Occipital lobe (tissue), 2 donors: ENCODE results near the gene WDR59. TPM values are rescaled to one million over a fixed set of nuclear protein-coding genes. Genes with fewer than 3 reads are reported as not detected.
"Not testable (repeated sequence)": the region's sequence is repeated elsewhere in the genome, so short reads cannot be mapped to it uniquely, and the experiment has no call there.

ENCODE experiments used
- DNase-seq: peaks from one replicate; lab custom pipeline; 2025; lab: John Stamatoyannopoulos, UW
- total RNA-seq: library from RNA; depleted of rRNA; stranded (reverse); fragments of >200 nt; gene quantifications from one replicate; pipeline ENCODE4 v1.2.3, GENCODE V29; 2014

Gene WDR59
- total RNA-seq, 1 donor from 2014 or later, result 18.7 TPM

GRCh38 chr16:74982256-74982655, 2.7 kb downstream of the WDR59 start:
- no peak for DNase-seq

DNA sequence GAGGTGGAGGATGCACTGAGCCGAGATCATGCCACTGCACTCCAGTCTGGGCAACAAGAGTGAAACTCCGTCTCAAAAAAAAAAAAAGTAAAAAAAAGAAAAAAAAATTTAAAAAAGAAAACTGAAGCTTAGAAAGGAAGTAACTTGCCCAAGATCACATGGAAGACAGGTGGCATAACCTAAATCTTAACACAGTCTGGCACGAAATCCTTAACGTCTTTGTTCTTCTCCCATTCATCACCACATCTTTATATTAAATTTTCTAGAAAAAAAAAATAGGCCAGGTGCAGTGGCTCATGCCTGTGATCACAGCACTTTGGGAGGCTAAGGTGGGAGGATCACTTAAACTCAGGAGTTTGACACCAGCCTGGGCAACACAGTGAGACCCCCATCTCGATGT, 9.3 kb downstream of the WDR59 start:
- DNase-seq, result no peak

DNA sequence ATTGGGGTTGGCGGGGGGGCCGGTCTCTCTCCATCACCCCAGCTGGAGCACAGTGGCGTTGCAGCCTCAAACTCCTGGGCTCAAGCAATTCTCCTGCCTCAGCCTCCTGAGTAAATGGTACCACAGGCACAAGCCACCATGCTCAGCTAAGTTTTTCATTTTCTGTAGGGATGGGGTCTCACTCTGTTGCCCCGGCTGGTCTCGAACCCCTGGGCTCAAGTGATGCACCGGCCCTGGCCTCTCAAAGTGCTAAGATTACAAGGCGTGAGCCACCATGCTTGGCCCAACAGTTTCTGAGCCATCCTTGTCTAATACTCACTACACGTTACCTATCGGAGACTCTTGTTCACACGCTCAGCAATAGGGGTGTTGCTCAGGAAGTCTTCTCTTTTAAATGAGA, 11.6 kb downstream of the WDR59 start:
- no peak for DNase-seq

- no peak for DNase-seq
Measured at GRCh38 chr16:74954763-74955162, 30.2 kb downstream of the WDR59 start.

DNA sequence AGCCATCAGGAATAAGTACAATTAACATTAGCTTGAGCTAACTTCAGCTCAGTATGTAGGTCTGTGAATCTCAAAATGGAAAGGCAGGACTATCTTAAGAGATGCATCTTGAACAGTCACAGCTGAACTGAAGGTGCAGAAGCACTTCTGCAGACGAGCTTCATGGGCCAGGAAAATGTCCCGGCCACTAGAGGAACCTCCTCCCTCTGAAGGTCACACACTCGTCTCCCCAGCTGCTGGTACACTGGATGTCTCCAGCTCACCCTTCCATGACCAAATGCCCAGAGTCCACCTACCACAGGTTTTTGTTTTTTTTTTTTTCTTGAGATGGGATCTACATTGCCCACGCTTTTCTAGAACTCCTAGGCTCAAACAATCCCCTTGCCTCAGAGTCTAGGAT, 33.2 kb downstream of the WDR59 start:
- no peak for DNase-seq

DNA sequence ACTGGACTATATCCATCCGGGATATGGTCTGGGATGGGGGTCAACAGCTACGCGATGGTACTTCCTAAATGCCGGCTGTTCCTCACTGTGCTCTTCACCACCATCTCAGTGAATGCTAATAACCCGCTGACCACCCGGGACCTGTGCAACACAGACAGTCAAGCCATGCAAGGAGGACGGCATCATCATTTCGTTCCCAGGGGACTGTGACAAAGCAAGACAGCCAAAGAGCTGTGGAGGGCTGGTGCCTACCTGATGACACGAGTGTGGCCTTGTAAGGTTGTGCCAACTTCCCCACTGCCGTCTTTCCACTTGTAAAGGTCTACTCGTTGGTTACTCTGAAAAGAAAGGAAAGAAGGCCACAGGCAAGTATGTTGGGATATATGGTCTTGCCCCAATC, 33.7 kb downstream of the WDR59 start:
- DNase-seq, result no peak

GRCh38 chr16:74950511-74950910, 34.4 kb downstream of the WDR59 start:
- no peak for DNase-seq

DNA sequence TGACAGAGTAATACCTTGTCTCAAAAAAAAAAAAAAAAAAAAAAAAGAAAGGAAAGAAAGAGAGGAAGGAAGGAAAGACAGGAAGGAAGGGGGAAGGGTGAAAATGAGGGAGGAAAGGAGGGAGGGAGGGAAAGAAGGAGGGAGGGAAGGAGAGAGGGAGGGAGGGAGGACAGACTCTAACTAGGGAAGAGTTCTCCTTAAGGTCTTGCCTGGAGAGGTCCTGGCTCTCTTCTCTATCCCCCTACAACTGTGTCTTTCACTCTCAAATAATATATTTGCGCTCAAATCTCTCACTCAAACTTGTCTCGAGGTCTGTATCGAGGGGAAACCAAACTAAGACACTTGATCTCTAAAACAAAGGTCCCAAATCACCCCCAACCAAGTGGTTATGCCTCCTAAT, 35.6 kb downstream of the WDR59 start:
- DNase-seq, result no peak

GRCh38 chr16:74944466-74944865, 40.5 kb downstream of the WDR59 start:
- no peak for DNase-seq

GRCh38 chr16:74942977-74943918, 41.7 kb downstream of the WDR59 start:
- no peak for DNase-seq

- no peak for DNase-seq
Measured at GRCh38 chr16:74942566-74942965, 42.4 kb downstream of the WDR59 start.

DNA sequence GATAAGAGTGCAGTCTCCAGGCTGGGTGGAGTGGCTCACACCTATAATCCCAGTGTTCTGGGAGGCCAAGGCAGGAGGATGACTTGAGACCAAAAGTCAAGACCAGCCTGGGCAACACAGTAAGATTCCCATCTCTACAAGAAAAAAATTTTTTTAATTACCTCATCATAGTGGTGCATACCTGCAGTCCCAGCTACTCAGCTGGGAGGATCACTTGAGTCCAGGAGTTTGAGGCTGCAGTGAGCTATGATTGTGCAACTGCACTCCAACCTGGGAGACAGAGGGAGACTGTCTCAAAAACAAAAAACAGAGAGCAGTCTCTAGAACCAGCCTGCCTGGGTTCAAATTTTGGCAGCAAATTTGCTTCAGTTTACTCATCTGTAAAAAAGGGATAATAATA, 45.2 kb downstream of the WDR59 start:
- DNase-seq, result no peak

DNA sequence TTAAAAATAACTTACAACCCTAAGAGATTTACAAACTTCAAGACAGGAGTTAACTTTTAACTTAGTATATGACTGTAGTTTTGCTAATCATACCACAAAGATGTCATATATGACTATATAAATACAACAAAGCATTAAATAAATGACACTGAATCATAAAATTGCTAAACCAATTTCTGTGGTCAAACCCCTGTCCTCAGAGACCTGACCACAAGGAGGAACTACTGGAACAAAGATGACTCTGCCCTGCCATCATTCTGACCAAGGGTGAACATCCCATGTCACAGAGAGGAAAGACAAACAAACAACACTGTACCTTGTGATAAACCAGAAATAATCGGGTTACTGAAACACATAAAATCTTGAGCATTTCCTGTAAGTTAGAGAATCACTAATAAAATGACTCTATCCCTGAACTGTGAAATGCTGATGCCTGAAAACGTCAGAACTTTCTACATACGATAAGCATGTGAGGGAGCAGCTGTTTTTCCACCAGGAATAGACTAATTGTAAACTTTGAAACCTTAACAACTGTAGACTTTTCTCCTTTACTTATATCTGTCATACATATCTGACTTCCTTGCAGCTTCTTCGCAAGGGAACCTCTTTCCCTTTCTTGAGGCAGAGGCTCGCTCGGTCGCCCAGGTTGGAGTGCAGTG, 47.9 kb downstream of the WDR59 start:
- DNase-seq, result no peak

DNA sequence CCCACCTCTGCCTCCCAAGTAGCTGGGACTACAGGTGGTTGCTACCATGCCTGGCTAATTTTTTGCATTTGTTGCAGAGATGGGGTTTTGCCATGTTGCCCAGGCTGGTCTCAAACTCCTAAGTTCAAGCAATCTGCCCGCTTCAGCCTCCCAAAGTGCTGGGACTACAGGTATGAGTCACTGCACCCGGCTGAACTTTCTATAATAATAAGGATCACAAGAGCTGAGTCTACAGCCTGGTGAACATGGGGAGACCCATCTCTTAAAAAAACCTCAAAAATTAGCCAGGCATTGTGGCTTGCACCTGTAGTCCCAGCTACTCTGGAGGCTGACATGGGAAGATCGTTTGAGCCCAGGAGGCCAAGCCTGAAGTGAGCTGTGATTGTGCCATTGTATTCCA, 53.5 kb downstream of the WDR59 start:
- DNase-seq, result no peak

DNA sequence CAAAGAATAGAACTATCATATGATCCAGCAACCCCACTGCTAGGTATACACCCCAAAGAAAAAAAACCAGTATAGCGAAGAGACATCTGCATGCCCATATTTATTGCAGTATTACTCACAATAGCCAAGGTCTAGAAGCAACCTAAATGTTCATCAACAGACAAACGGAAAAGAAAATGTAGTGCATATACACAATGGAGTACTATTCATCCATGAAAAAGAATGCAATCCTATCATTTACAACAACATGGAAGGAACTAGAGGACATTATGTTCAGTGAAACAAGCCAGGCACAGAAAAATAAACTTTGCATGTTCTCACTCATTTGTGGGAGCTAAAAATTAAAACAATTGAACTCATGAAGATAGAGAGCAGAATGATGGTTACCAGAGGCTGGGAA, 55.3 kb downstream of the WDR59 start:
- no peak for DNase-seq

DNA sequence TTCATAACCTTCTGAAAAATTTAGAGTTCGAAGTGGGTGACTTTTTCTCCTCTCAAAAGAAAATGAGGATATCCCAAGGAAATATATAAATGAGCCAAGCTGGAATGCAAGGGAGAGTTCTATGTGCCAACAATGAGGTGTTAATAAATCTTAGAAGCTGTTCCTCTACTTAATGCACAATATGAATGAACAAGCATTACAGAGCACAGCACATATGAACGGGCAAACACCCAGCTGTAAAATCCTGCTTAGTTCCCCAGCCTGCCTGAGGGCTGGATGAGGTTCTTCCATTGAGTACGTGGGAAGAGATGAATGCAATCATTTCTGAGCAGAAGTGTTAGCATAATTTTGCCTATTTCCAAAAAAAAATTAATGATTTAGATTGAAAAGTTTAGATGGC, 58.1 kb downstream of the WDR59 start:
- DNase-seq, result no peak

GRCh38 chr16:74923766-74924460, 61.0 kb downstream of the WDR59 start:
- DNase-seq, result no peak

- no peak for DNase-seq
Measured at GRCh38 chr16:74922150-74923138, 62.5 kb downstream of the WDR59 start.

DNA sequence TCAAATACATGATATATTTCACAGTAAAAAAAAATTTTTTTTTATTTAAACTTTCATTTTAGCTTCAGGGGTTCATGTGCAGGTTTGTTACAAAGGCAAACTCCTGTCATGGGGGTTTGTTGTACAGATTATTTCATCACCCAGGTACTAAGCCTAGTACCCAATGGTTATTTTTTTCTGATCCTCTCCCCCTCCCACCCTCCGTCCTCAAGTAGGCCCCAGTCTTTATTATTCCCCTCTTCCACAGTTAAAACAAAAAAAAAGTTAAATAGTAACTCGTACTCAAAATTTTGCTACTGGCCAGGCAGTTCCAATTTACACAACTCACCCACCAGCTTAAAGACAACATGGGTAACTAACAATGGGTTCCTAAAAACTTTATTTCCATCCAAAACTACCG, 63.9 kb downstream of the WDR59 start:
- DNase-seq, result no peak

GRCh38 chr16:74909665-74910064, 75.3 kb downstream of the WDR59 start:
- no peak for DNase-seq

DNA sequence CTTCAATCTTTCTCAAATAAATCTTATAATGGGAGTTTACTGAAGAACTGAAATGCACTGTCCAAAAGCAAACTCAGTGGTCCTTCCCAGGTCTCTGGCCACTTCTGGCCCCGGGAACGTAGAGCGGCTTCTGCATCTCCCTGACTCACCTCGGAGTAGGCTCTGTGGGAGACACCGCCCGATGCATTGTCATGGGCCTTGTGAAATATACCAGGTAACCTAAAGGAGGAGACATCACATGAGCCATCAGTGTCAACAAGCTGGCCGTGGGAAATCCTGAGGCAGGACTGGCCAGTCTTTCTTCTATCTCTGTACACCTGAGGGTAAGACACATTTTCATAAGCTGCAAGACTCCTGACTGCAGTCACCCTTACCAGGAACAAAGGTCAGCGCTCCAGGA, 76.2 kb downstream of the WDR59 start:
- not testable (repeated sequence) for DNase-seq
